ENCODE measurements around the gene KLHL2. TPM values are rescaled to one million over a fixed set of nuclear protein-coding genes. Genes with fewer than 3 reads are reported as not detected.
A peak's percentile ranks its signal among the peaks of the same experiment; 100 is the strongest.

KLHL2 gene
- total RNA-seq, 6 donors from 2014 or later: 25.1 to 57.6 (median 41.5) TPM

GRCh38 chr4:165293927-165294649 lies 86.7 kb downstream of the KLHL2 start:
- WGBS, 2 donors: 66 to 77% methylated on average over 2 of the region's 2 CpGs
- no peak for ATAC-seq (ENCODE audit: low FRiP score in 2 of 2)
- Histone ChIP-seq H3K27me3 (no peaks in the 10 kb centered on the region), H3K27ac (peak overlapping the region in 3 of 4 donors; percentile 27 to 66 (median 37)), H3K4me1 (peaks cover 4 to 12% (median 11%) of the 10 kb centered on the region in 4 donors), H3K4me3 (no peak overlapping the region), H3K36me3 (peaks cover 0 to 21% (median 8%) of the 10 kb centered on the region in 4 donors), H3K9me3 (no peaks in the 10 kb centered on the region)
- no peak for DNase-seq
- no peak for TF ChIP-seq POLR2AphosphoS5 (IDR thresholded peaks at IDR 0.05)
- TF ChIP-seq, protein P1, sequence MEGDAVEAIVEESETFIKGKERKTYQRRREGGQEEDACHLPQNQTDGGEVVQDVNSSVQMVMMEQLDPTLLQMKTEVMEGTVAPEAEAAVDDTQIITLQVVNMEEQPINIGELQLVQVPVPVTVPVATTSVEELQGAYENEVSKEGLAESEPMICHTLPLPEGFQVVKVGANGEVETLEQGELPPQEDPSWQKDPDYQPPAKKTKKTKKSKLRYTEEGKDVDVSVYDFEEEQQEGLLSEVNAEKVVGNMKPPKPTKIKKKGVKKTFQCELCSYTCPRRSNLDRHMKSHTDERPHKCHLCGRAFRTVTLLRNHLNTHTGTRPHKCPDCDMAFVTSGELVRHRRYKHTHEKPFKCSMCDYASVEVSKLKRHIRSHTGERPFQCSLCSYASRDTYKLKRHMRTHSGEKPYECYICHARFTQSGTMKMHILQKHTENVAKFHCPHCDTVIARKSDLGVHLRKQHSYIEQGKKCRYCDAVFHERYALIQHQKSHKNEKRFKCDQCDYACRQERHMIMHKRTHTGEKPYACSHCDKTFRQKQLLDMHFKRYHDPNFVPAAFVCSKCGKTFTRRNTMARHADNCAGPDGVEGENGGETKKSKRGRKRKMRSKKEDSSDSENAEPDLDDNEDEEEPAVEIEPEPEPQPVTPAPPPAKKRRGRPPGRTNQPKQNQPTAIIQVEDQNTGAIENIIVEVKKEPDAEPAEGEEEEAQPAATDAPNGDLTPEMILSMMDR (IDR thresholded peaks at IDR 0.05): no peak
- no peak for TF ChIP-seq EP300 (IDR thresholded peaks at IDR 0.05)
- no peak for TF ChIP-seq POLR2A (IDR thresholded peaks at IDR 0.05)

- DNase-seq (peak in 1 of 2 donors; percentile 27), ATAC-seq (ENCODE audit: low FRiP score in 2 of 2) (peak in 1 of 2 donors; percentile 53)
- Histone ChIP-seq H3K4me3 (no peak overlapping the region), H3K27ac (peak overlapping the region; percentile 27 to 66 (median 45)), H3K36me3 (peaks cover 0 to 27% (median 10%) of the 10 kb centered on the region in 4 donors), H3K4me1 (peaks cover 4 to 11% (median 11%) of the 10 kb centered on the region in 4 donors), H3K9me3 (no peaks in the 10 kb centered on the region), H3K27me3 (no peaks in the 10 kb centered on the region)
- no peak for TF ChIP-seq POLR2A (IDR thresholded peaks at IDR 0.05)
- TF ChIP-seq, protein P1 (IDR thresholded peaks at IDR 0.05): no peak
- TF ChIP-seq POLR2AphosphoS5 (IDR thresholded peaks at IDR 0.05): no peak
- TF ChIP-seq EP300 (IDR thresholded peaks at IDR 0.05): no peak
- 26 to 30% methylated on average over 5 of the region's 5 CpGs for WGBS, 2 donors
These were observed 87.5 kb downstream of the KLHL2 start for GRCh38 chr4:165294907-165295306.

GRCh38 chr4:165297626-165298025 lies 90.3 kb downstream of the KLHL2 start:
- H3K9me3 ChIP-seq: no peaks in the 10 kb centered on the region
- H3K27ac ChIP-seq: no peak overlapping the region
- TF ChIP-seq, protein P1 (IDR thresholded peaks at IDR 0.05): no peak
- no peak for TF ChIP-seq POLR2AphosphoS5 (IDR thresholded peaks at IDR 0.05)
- TF ChIP-seq POLR2A (IDR thresholded peaks at IDR 0.05): no peak
- TF ChIP-seq EP300 (IDR thresholded peaks at IDR 0.05): no peak
- H3K4me3 ChIP-seq: no peak overlapping the region
- DNase-seq (no peak), ATAC-seq (ENCODE audit: low FRiP score in 2 of 2) (no peak)
- H3K4me1 ChIP-seq: peaks cover 12 to 18% (median 14%) of the 10 kb centered on the region in 4 donors
- 90 to 98% methylated on average over 8 of the region's 8 CpGs for WGBS, 2 donors
- H3K36me3 ChIP-seq: peaks cover 0 to 27% (median 11%) of the 10 kb centered on the region in 4 donors
- no peaks in the 10 kb centered on the region for H3K27me3 ChIP-seq

DNA sequence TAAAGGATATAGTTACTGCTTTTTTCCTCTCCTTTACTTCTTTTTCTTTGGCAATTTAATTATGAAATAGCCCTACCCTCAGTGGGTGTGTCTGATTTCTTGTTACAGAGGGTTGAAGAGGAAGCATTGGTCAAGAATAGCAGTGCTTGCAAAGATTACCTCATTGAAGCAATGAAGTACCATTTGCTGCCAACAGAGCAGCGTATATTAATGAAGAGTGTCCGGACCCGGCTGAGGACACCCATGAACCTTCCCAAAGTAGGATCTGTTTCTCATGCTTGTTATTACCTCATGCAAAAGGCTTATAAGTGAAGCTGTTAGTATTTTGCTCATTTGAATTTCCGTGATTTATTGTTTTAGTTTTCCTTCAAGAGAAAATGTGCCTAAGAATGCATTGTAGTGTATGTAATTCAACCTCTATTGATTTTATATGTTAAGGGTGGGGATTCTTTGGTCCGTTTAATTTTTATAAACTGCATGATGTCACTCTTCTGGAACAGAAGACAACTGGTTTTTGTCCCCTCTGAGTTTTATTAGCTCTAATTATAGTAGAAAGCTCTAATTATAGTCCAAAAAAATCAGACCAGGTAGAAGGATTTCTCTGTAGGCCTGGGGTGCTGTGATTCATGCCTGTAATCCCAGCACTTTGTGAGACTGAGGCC lies 92.2 kb downstream of the KLHL2 start:
- ATAC-seq (ENCODE audit: low FRiP score in 2 of 2) (peak; percentile 69 to 79), DNase-seq (peak in 1 of 2 donors; percentile 28)
- peak overlapping the region in 3 of 4 donors; percentile 15 to 67 (median 34) for H3K27ac ChIP-seq
- H3K9me3 ChIP-seq: no peaks in the 10 kb centered on the region
- peaks cover 6 to 15% (median 9%) of the 10 kb centered on the region in 4 donors for H3K4me1 ChIP-seq
- H3K36me3 ChIP-seq: peaks cover 0 to 27% (median 11%) of the 10 kb centered on the region in 4 donors
- no peak for TF ChIP-seq EP300 (IDR thresholded peaks at IDR 0.05)
- TF ChIP-seq, protein P1 (IDR thresholded peaks at IDR 0.05): peak in 4 of 6 experiments; percentile 22 to 50 (median 48)
- 70 to 71% methylated on average over 5 of the region's 5 CpGs for WGBS, 2 donors
- H3K27me3 ChIP-seq: no peaks in the 10 kb centered on the region
- no peak overlapping the region for H3K4me3 ChIP-seq
